HCT116 (cell line): ENCODE data around the gene SPATA31E1.

Experiments
- CEBPB ChIP-seq: IDR thresholded peaks from 2 replicates; pipeline ENCODE4 v1.6.1; 2012; ENCODE audit warnings: low read depth
- EGR1 ChIP-seq: IDR thresholded peaks from 2 replicates; pipeline ENCODE4 v1.6.1; 2012; ENCODE audit warnings: low read depth
- EZH2 ChIP-seq: fragments of 200-600 bp; sonication (generic); IDR thresholded peaks from 2 replicates; pipeline ENCODE4 v1.6.1; 2017; ENCODE audit warnings: antibody characterized with exemption, mixed run types
- EZH2phosphoT487 ChIP-seq: fragments of 200-600 bp; IDR thresholded peaks from 2 replicates; pipeline ENCODE4 v1.6.1; 2018; ENCODE audit warnings: antibody characterized with exemption, borderline replicate concordance
- JUND ChIP-seq: IDR thresholded peaks from 2 replicates; pipeline ENCODE4 v1.6.1; 2012
- POLR2A ChIP-seq: IDR thresholded peaks from 2 replicates; pipeline ENCODE4 v1.7.0; 2011; ENCODE audit warnings: borderline replicate concordance; ENCODE audit not compliant: insufficient read depth, insufficient read length; ENCODE audit errors: extremely low read depth
- POLR2AphosphoS5 ChIP-seq: IDR thresholded peaks from 2 replicates; pipeline ENCODE4 v1.6.1; 2011; ENCODE audit warnings: mild to moderate bottlenecking, low read depth, low read length, moderate library complexity
- RAD21 ChIP-seq: IDR thresholded peaks from 2 replicates; pipeline ENCODE4 v1.6.1; 2012; ENCODE audit warnings: low read depth, mild to moderate bottlenecking
- ZNF274 ChIP-seq: fragments of 200-500 bp; sonication (Bioruptor generic); IDR thresholded peaks from 2 replicates; pipeline ENCODE4 v1.6.1; 2014; ENCODE audit warnings: mild to moderate bottlenecking, low read depth, low read length, inconsistent platforms
- TF ChIP-seq, protein P1 (sequence below), 3 experiments: fragments of 200-600 bp in 1 of 3; sonication (generic) in 1 of 3; IDR thresholded peaks in 2 of 3; conservative IDR thresholded peaks in 1 of 3; 2 replicates each; pipeline ENCODE4 v1.5.1; 2012 to 2017; ENCODE audit warnings: low read depth in 2 of 3, low read length in 2 of 3, antibody characterized with exemption in 1 of 3, borderline replicate concordance in 1 of 3, control low read depth in 1 of 3, mild to moderate bottlenecking in 1 of 3, mixed read lengths in 1 of 3, mixed run types in 1 of 3, moderate library complexity in 1 of 3; ENCODE audit not compliant: insufficient read depth in 1 of 3
- TF ChIP-seq, protein P2 (sequence below): IDR thresholded peaks from 2 replicates; pipeline ENCODE4 v1.6.1; 2012
- TF ChIP-seq, protein P3 (sequence below): IDR thresholded peaks from 2 replicates; pipeline ENCODE4 v1.6.1; 2011; ENCODE audit warnings: mild to moderate bottlenecking, low read length, moderate library complexity; ENCODE audit not compliant: insufficient replicate concordance; ENCODE audit errors: extremely low read depth
- TF ChIP-seq, protein P4 (sequence below): IDR thresholded peaks from 2 replicates; pipeline ENCODE4 v1.6.1; 2012

DNA sequence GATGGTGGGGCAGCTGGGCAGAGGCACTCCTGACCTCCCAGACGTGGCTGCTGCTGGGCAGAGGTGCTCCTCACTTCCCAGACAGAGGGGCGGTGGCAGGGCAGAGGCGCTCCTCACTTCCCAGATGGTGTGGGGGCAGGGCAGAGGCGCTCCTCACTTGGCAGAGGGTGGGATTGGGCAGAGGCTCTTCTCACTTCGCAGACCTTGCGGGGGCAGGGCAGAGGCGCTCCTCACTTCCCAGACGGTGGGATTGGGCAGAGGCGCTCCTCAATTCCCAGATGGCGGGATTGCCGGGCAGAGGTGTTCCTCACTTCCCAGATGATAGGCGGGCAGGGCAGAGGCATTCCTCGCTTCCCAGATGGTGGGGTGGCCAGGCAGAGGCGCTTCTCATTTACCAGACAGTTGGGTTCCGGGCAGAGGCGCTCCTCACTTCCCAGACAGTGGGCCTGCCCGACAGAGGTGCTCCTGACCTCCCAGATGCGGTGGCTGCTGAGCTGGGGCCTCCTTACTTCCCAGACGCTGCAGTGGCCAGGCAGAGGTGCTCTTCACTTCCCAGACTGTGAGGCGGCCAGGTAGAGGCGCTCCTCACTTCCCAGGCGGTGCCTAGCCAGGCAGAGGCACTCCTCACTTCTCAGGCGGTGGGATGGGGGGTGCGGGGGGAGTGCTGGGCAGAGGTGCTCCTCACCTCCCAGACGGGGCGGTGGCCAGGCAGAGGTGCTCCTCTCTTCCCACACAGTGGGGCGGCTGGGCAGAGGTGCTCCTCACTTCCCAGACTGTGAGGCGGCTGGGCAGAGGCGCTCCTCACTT lies 25.3 kb upstream of the SPATA31E1 start:
- TF ChIP-seq POLR2A (no peak), EZH2 (no peak), EZH2phosphoT487 (no peak), EGR1 (no peak), JUND (no peak), POLR2AphosphoS5 (no peak), CEBPB (no peak), ZNF274 (no peak), RAD21 (no peak)
- TF ChIP-seq, protein P1, sequence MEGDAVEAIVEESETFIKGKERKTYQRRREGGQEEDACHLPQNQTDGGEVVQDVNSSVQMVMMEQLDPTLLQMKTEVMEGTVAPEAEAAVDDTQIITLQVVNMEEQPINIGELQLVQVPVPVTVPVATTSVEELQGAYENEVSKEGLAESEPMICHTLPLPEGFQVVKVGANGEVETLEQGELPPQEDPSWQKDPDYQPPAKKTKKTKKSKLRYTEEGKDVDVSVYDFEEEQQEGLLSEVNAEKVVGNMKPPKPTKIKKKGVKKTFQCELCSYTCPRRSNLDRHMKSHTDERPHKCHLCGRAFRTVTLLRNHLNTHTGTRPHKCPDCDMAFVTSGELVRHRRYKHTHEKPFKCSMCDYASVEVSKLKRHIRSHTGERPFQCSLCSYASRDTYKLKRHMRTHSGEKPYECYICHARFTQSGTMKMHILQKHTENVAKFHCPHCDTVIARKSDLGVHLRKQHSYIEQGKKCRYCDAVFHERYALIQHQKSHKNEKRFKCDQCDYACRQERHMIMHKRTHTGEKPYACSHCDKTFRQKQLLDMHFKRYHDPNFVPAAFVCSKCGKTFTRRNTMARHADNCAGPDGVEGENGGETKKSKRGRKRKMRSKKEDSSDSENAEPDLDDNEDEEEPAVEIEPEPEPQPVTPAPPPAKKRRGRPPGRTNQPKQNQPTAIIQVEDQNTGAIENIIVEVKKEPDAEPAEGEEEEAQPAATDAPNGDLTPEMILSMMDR (IDR thresholded peaks at IDR 0.05 in 2 of 3, conservative IDR thresholded peaks at IDR 0.05 in 1 of 3; ENCODE audit: borderline replicate concordance in 1 of 3, insufficient read depth in 1 of 3, low read depth in 2 of 3, low read length in 2 of 3): no peak
- TF ChIP-seq, protein P2, sequence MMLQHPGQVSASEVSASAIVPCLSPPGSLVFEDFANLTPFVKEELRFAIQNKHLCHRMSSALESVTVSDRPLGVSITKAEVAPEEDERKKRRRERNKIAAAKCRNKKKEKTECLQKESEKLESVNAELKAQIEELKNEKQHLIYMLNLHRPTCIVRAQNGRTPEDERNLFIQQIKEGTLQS: no peak
- TF ChIP-seq, protein P3, sequence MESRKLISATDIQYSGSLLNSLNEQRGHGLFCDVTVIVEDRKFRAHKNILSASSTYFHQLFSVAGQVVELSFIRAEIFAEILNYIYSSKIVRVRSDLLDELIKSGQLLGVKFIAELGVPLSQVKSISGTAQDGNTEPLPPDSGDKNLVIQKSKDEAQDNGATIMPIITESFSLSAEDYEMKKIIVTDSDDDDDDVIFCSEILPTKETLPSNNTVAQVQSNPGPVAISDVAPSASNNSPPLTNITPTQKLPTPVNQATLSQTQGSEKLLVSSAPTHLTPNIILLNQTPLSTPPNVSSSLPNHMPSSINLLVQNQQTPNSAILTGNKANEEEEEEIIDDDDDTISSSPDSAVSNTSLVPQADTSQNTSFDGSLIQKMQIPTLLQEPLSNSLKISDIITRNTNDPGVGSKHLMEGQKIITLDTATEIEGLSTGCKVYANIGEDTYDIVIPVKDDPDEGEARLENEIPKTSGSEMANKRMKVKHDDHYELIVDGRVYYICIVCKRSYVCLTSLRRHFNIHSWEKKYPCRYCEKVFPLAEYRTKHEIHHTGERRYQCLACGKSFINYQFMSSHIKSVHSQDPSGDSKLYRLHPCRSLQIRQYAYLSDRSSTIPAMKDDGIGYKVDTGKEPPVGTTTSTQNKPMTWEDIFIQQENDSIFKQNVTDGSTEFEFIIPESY: no peak
- TF ChIP-seq, protein P4, sequence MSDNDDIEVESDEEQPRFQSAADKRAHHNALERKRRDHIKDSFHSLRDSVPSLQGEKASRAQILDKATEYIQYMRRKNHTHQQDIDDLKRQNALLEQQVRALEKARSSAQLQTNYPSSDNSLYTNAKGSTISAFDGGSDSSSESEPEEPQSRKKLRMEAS: no peak
